Progenitor cell of endocrine pancreas (in vitro differentiated cells): ENCODE measurements around the gene LONP2. TPM values are rescaled to one million over a fixed set of nuclear protein-coding genes. Genes with fewer than 3 reads are reported as not detected.
"Not testable (repeated sequence)": the region's sequence is repeated elsewhere in the genome, so short reads cannot be mapped to it uniquely, and the experiment has no call there.

ENCODE experiments used
- DNase-seq: peaks from one replicate; pipeline ENCODE4 v3.0.0; 2021; ENCODE audit warnings: low spot score; ENCODE audit not compliant: unreplicated experiment
- H3K27ac Mint-ChIP-seq: 2 replicates; pipeline ENCODE4 v1.8.0; 2021; ENCODE audit warnings: mild to moderate bottlenecking, moderate library complexity, mixed read lengths
- H3K27me3 Mint-ChIP-seq: 2 replicates; pipeline ENCODE4 v1.8.0; 2021; ENCODE audit warnings: mixed read lengths
- H3K36me3 Mint-ChIP-seq: 2 replicates; pipeline ENCODE4 v1.8.0; 2022; ENCODE audit warnings: mixed read lengths; ENCODE audit not compliant: insufficient read depth
- H3K4me1 Mint-ChIP-seq: 2 replicates; pipeline ENCODE4 v1.8.0; 2021; ENCODE audit warnings: low read depth, mixed read lengths
- H3K4me3 Mint-ChIP-seq: 2 replicates; pipeline ENCODE4 v1.8.0; 2021; ENCODE audit warnings: low read depth, mild to moderate bottlenecking, moderate library complexity, mixed read lengths
- H3K9me3 Mint-ChIP-seq: 2 replicates; pipeline ENCODE4 v1.8.0; 2021; ENCODE audit warnings: low read depth, mixed read lengths
- CTCF ChIP-seq: fragments of 200-600 bp; sonication (generic); IDR thresholded peaks from one replicate; pipeline ENCODE4 v1.5.0; 2021; ENCODE audit warnings: antibody characterized with exemption, mild to moderate bottlenecking; ENCODE audit not compliant: unreplicated experiment
- total RNA-seq: library from RNA; stranded (reverse); gene quantifications from 2 replicates; pipeline ENCODE4 v1.2.1, GENCODE V29; 2021

The LONP2 gene
- total RNA-seq, 1 donor from 2014 or later: 66.4 TPM

GRCh38 chr16:48369765-48370164, 125.7 kb downstream of the LONP2 start:
- Mint-ChIP-seq H3K27ac (no peak overlapping the region), H3K36me3 (no peaks in the 10 kb centered on the region), H3K4me3 (no peak overlapping the region), H3K4me1 (peaks cover 32% of the 10 kb centered on the region), H3K9me3 (no peaks in the 10 kb centered on the region), H3K27me3 (no peaks in the 10 kb centered on the region)
- no peak for TF ChIP-seq CTCF
- DNase-seq: no peak

- Mint-ChIP-seq H3K36me3 (no peaks in the 10 kb centered on the region), H3K4me3 (no peak overlapping the region), H3K9me3 (no peaks in the 10 kb centered on the region), H3K27ac (no peak overlapping the region), H3K4me1 (peaks cover 27% of the 10 kb centered on the region), H3K27me3 (no peaks in the 10 kb centered on the region)
- DNase-seq: no peak
- no peak for TF ChIP-seq CTCF
These were observed 126.1 kb downstream of the LONP2 start for GRCh38 chr16:48370229-48370628.

- not testable (repeated sequence) for H3K27ac Mint-ChIP-seq, H3K36me3 Mint-ChIP-seq, H3K9me3 Mint-ChIP-seq, H3K27me3 Mint-ChIP-seq, H3K4me3 Mint-ChIP-seq, DNase-seq
- peaks cover 23% of the 10 kb centered on the region for H3K4me1 Mint-ChIP-seq
These were observed 126.7 kb downstream of the LONP2 start for GRCh38 chr16:48370668-48371392.

GRCh38 chr16:48371393-48371780, 127.3 kb downstream of the LONP2 start:
- H3K27ac Mint-ChIP-seq: no peak overlapping the region
- H3K9me3 Mint-ChIP-seq: no peaks in the 10 kb centered on the region
- peaks cover 19% of the 10 kb centered on the region for H3K4me1 Mint-ChIP-seq
- H3K4me3 Mint-ChIP-seq: no peak overlapping the region
- no peak for DNase-seq
- TF ChIP-seq CTCF: no peak
- H3K36me3 Mint-ChIP-seq: no peaks in the 10 kb centered on the region
- no peaks in the 10 kb centered on the region for H3K27me3 Mint-ChIP-seq

- no peaks in the 10 kb centered on the region for H3K36me3 Mint-ChIP-seq
- H3K27me3 Mint-ChIP-seq: no peaks in the 10 kb centered on the region
- peaks cover 13% of the 10 kb centered on the region for H3K4me1 Mint-ChIP-seq
- no peak overlapping the region for H3K4me3 Mint-ChIP-seq
- H3K9me3 Mint-ChIP-seq: no peaks in the 10 kb centered on the region
- no peak for DNase-seq
- TF ChIP-seq CTCF: no peak
- no peak overlapping the region for H3K27ac Mint-ChIP-seq
These were observed 128.6 kb downstream of the LONP2 start for GRCh38 chr16:48372744-48373143.
